Measurements from ENCODE around the gene G6PC2.
"Not testable (repeated sequence)": the region's sequence is repeated elsewhere in the genome, so short reads cannot be mapped to it uniquely, and the experiment has no call there.

GRCh38 chr2:168870369-168870768 lies 30.7 kb upstream of the G6PC2 start:
- TF ChIP-seq, protein P1, sequence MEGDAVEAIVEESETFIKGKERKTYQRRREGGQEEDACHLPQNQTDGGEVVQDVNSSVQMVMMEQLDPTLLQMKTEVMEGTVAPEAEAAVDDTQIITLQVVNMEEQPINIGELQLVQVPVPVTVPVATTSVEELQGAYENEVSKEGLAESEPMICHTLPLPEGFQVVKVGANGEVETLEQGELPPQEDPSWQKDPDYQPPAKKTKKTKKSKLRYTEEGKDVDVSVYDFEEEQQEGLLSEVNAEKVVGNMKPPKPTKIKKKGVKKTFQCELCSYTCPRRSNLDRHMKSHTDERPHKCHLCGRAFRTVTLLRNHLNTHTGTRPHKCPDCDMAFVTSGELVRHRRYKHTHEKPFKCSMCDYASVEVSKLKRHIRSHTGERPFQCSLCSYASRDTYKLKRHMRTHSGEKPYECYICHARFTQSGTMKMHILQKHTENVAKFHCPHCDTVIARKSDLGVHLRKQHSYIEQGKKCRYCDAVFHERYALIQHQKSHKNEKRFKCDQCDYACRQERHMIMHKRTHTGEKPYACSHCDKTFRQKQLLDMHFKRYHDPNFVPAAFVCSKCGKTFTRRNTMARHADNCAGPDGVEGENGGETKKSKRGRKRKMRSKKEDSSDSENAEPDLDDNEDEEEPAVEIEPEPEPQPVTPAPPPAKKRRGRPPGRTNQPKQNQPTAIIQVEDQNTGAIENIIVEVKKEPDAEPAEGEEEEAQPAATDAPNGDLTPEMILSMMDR (tag by site-specific recombination; IDR thresholded peaks at IDR 0.05) = not testable (repeated sequence)
- not testable (repeated sequence) for TF ChIP-seq ZNF26 (tag by site-specific recombination; IDR thresholded peaks at IDR 0.05)

Measured in HEK293 (cell line).